Ishikawa (cell line): Measurements from ENCODE around the gene FAM124B.

Experiments used
- NFIC ChIP-seq: IDR thresholded peaks from 2 replicates; pipeline ENCODE4 v1.6.1; 2012
- YY1 ChIP-seq: IDR thresholded peaks from 2 replicates; pipeline ENCODE4 v1.6.1; 2012; ENCODE audit warnings: low read depth

DNA sequence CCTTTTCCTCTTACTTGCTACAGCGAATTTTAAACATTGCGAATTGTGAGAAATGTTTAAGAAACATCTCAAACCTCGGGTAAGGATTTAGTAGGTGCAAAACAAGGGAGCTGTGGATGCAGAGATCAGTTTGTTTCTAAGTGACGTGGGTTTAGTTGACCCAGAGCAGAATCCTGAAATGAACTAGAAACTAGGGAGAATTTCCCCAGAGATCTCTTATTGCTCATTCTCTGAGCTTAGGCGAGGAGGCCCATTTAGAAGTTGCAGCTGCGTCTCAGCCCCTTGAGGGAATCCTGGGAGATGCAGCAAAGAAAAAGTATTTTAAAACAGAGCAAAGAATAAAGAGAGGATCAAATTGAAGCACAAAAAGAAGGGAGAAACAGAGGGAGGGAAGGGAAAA lies 29.3 kb downstream of the FAM124B start:
- TF ChIP-seq NFIC, result no peak
- TF ChIP-seq YY1, result no peak
